GM21367 (cell line): ENCODE measurements around the gene ITPRIPL2.

Experiments
- ATAC-seq: cut with Tn5 transposase; IDR thresholded peaks from one replicate; pipeline ENCODE4 v1.9.1; 2021; ENCODE audit not compliant: unreplicated experiment

The ITPRIPL2 gene

DNA sequence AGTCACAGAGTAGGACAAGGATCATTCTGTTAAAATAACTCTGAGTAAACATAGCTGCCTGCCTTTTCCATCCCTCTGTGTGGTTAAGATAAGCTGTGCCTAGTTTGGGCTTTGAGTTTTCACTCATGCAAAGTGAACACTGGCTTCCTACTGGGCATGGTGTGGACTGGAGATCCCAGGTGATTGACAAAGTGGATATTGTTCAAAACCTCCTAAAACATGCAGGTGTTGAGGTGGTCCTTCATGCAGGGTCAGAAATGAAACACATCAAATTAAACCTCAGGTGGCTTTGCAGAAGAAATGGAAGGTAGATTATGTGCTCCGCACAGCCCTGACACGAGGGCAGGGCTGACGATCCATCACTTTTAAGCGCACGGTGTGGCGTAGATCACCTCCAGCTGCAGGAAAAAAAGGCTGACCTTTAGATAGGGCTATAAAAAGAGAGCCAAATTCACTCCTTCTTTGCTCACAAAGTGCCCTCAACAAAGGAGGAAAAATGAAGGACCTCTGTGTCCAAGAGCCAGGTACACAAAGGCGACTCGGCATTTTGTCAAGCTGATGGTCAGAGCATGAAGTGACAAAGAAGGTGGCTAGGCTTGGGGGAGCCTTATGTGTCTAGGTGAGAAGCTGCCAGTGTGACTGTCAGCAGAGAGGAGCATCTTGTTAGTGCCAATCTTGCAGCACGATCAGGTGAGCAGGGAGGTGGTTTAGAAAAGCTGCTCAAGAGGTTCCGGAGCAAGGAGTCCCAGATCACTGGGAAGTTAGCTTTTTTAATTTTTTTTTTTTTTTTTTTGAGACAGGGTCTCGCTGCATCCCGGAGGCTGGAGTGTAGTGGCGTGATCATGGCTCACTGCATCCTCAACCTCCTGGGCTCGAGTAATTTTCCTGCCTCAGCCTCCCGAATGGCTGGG, 19.9 kb upstream of the ITPRIPL2 start:
- no peak for ATAC-seq

DNA sequence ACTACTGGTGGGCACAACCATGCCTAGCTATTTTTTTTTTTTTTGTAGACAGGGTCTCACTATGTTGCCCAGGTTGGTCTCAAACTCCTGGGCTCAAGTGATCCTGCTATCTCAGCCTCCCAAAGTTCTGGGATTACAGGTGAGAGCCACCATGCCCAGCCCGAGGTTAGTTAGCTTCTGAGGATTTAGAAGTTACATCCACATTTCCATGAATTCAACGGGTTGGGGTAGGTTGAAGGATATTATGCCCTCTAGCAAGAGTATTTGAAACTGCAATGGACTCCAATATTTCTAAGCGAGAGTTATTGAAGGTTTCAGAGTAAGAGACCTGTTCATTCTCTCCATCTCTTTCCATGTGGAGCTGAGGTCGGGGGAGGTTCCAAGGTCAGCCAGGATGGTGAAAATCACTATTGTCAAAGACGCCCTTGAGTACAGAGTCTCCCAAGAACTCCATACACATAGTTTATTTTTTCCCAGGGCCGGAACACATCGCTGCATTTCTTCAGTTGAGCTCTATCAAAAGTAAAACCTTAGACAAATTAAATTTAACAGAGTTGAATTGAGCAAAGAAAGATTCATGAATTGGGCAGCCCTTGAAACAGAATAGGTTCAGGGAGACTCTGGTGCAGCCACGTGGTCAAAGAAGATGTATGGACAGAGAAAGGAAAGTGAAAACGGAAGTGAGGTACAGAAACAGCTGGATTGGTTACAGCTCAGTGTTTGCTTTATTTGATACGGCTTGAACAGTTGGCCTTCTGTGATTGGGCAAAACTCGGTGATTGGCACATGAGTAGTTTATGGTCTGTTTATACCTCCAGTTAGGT, 19.0 kb upstream of the ITPRIPL2 start:
- no peak for ATAC-seq

GRCh38 chr16:19095654-19096053, 18.1 kb upstream of the ITPRIPL2 start:
- ATAC-seq = no peak

- ATAC-seq = no peak
These were observed 15.6 kb upstream of the ITPRIPL2 start for GRCh38 chr16:19098173-19098572.

DNA sequence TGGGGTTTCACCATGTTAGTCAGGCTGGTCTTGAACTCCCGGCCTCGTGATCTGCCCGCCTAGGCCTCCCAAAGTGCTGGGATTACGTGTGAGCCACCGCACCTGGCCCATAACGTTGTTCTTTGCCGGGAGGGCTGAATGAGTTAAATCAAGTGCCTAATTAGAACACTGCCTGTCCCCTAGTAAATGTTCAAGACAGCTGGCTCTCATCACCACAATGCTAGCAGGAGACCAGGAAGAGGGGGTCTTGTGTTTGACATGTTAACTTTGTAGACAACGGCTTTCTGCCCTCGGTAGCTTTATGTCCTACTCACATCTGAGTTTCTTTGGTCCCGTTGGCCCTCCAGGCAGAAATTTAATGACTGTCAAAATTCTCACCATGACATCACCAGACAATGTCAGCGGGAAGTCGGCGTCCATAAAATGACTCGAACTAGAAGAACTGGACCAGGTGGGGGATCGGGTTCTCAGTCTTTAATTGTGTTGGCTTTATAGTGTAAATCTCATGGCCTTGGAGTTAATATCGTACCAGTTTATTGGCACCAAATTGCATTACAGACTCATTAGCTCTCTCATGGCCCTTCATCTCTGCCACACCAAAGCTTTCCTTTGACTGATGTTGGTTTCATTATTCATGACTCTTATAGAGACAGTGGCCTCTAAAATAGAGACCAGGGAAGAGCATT, 11.4 kb upstream of the ITPRIPL2 start:
- no peak for ATAC-seq

- no peak for ATAC-seq
These were observed 9.2 kb upstream of the ITPRIPL2 start for GRCh38 chr16:19104607-19105006.

- no peak for ATAC-seq
These were observed 8.6 kb upstream of the ITPRIPL2 start for GRCh38 chr16:19105131-19105530.

- no peak for ATAC-seq
These were observed 7.7 kb upstream of the ITPRIPL2 start for GRCh38 chr16:19105891-19106624.

- ATAC-seq = no peak
These were observed 7.1 kb upstream of the ITPRIPL2 start for GRCh38 chr16:19106625-19107020.

DNA sequence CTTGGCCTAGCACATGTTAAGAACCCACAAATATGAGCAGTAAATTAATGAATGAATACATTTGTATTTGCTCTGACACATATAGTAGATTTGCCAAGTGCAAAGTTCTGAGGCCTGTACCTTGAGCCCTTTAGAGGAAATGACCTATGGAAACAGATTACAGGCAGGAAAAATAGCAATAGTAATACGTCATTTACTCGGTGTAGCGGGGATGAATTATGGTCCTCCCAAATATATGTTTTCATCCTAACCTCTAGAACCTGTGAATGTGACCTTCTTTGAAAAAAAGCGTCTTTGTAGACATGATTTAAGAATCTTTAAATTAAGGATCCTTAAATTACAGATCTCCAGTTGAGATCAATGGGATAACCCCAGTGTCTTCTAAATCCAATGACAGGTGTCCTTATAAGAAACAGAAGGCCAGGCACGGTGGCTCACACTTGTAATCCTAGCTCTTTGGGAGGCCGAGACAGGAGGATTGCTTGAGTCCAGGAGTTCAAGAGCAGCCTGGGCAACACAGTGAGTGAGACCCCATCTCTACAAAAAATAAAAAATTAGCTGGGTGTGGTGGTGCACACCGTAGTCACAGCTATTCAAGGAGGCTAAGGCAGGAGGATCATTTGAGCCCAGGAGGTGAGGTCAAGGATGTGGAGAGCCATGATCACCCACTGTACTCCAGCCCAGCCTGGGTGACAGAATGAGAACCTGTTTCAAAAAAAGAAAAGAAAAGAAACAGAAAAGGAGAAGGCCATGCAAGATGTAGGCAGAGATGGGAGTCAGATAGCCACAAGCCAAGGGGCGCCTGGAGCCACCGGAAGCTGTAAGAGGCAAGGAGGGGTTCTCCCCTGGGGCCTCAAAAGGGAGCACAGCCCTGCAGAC, 5.1 kb upstream of the ITPRIPL2 start:
- ATAC-seq = no peak

DNA sequence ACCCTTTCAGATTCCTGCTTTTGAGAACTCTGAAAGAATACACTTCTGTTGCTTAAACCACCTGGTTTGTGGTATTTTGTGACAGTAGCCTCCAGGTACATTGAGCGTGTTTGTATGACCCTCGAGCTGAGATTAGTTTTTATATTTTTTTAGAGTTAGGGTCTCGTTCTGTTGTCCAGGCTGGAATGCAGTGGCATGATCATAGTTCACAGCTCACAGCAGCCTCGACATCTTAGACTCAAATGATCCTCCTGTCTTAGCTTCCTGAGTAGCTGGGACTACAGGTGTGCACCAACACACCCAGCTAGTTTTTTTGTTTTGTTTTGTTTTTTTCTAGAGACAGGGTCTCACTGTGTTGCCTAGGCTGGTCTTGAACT, 4.5 kb upstream of the ITPRIPL2 start:
- no peak for ATAC-seq

DNA sequence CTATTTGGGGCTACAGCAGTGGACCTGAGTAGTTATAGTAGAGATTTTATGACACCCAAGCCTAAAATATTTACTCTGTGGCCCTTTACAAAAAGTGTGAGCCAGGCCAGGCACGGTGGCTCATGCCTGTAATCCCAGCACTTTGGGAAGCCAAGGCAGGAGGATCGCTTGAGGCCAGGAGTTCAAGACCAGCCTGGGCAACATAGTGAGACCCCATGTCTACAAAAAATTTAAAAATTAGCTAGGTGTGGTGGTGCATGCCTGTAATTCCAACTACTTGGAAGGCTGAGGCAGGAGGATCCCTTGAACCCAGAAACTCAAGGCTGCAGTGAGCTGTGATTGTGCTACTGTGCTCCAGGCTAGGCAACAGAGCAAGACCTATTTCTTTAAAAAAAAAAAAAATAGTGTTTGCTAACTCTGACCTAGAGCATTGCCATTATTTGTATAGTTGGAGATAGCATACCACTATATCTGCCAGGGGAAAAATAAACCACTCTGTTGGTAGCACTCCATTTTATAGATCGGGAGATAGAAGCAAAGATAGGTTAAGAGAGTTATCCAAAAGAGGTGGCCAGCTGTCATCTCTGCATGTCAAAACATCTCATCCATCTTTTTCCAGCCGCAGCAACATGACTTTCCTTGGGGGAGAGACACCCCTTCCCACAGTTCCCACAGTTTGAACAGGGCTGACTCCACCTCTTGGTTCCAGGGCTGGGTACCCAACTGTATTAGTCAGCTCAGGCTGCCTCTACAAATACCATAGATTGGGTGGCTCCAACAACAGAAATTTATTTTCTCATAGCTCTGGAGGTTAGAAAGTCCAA, 3.0 kb upstream of the ITPRIPL2 start:
- ATAC-seq = no peak

- ATAC-seq = no peak
These were observed 1.7 kb upstream of the ITPRIPL2 start for GRCh38 chr16:19112099-19112407.

GRCh38 chr16:19114359-19115147, 789 bp downstream of the ITPRIPL2 start:
- no peak for ATAC-seq

- no peak for ATAC-seq
These were observed 1.6 kb downstream of the ITPRIPL2 start for GRCh38 chr16:19115148-19116021.

DNA sequence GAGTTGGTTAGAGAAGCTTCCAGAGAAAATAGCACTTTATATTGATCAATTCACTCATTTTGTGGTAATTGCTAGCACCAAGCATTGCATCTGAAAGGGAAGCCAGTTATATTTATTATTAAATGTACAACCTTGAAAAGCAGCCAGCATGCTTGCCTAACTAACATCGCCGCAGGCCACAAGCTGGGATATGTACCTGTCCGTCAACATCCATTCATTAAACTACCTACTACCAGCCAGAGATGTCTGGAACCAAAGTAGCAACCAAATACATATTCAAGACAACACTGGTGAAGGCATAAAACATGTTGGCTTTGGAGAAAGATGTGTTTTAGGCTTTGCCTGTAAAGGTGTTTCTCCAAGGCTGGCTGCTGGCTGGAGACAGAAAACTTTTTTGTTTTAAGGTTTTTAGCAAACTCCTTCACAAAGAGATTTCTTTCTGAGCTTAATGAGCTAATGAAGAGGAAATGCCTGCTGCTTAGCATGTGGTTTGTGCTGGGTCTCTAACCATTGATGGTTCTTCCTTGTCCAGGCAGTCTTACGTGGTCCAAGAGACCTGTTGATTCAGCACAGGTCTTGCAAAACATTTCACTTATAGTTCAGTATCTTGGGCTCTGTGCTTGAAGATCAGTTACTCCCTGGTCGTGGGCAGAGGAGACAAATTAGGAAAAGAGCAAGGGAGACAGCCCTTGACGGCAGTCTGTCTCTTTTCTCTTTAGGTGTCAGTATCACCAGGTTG, 3.1 kb downstream of the ITPRIPL2 start:
- ATAC-seq = no peak

- no peak for ATAC-seq
These were observed 5.2 kb downstream of the ITPRIPL2 start for GRCh38 chr16:19118938-19119431.
